Osteoblast (primary cell): ENCODE data around the gene HMGB1. TPM values are rescaled to one million over a fixed set of nuclear protein-coding genes. Genes with fewer than 3 reads are reported as not detected.
A peak's percentile ranks its signal among the peaks of the same experiment; 100 is the strongest.

Source experiments
- DNase-seq: peaks from one replicate; pipeline ENCODE4 v3.0.0; 2011; ENCODE audit warnings: low spot score, mixed read lengths; ENCODE audit not compliant: insufficient read length; ENCODE audit errors: missing footprints
- H2AFZ ChIP-seq: 2 replicates; pipeline ENCODE4 v1.6.0; 2011; ENCODE audit warnings: mild to moderate bottlenecking, low read length
- H3K27ac ChIP-seq: 2 replicates; pipeline ENCODE4 v1.5.1; 2011; ENCODE audit warnings: mild to moderate bottlenecking, low read depth, low read length, moderate library complexity
- H3K27me3 ChIP-seq: 2 replicates; pipeline ENCODE4 v1.6.0; 2012; ENCODE audit warnings: mild to moderate bottlenecking, control low read depth, inconsistent platforms, low read length, moderate library complexity; ENCODE audit not compliant: insufficient read depth
- H3K36me3 ChIP-seq: 2 replicates; pipeline ENCODE4 v1.5.1; 2011; ENCODE audit warnings: mild to moderate bottlenecking, low read length, control low read depth, moderate library complexity; ENCODE audit not compliant: insufficient read depth
- H3K4me1 ChIP-seq: 2 replicates; pipeline ENCODE4 v1.5.1; 2011; ENCODE audit warnings: mild to moderate bottlenecking, low read length, control low read depth, moderate library complexity; ENCODE audit not compliant: insufficient read depth
- H3K4me2 ChIP-seq: 2 replicates; pipeline ENCODE4 v1.6.0; 2011; ENCODE audit warnings: mild to moderate bottlenecking, low read length; ENCODE audit not compliant: insufficient read depth
- H3K4me3 ChIP-seq: fragments of 200-600 bp; sonication (generic); 3 replicates; pipeline ENCODE4 v1.5.1; 2012; ENCODE audit warnings: mild to moderate bottlenecking, low read length, inconsistent platforms; ENCODE audit not compliant: insufficient read depth
- H3K79me2 ChIP-seq: 2 replicates; pipeline ENCODE4 v1.6.0; 2012; ENCODE audit warnings: mild to moderate bottlenecking, low read length, control low read depth, inconsistent platforms; ENCODE audit not compliant: insufficient read depth
- H3K9me3 ChIP-seq: 2 replicates; pipeline ENCODE4 v1.5.1; 2011; ENCODE audit warnings: low read depth, low read length, control low read depth
- H4K20me1 ChIP-seq: 2 replicates; pipeline ENCODE4 v1.6.0; 2012; ENCODE audit warnings: mild to moderate bottlenecking, low read length, control low read depth; ENCODE audit not compliant: insufficient read depth
- total RNA-seq: library from RNA; depleted of rRNA; stranded (reverse); fragments of >200 nt; gene quantifications from 2 replicates; pipeline ENCODE4 v1.2.3, GENCODE V29; 2012
- TF ChIP-seq, protein P1 (sequence below): IDR thresholded peaks from 2 replicates; pipeline ENCODE4 v1.5.1; 2011; ENCODE audit warnings: mild to moderate bottlenecking, low read depth, low read length, moderate library complexity; ENCODE audit errors: extremely low read depth

HMGB1 gene
- total RNA-seq, 1 donor, result 71.7 TPM

GRCh38 chr13:30418075-30418716, 47.5 kb downstream of the HMGB1 start:
- no peak overlapping the region for H3K4me2 ChIP-seq
- H3K36me3 ChIP-seq, result no peaks in the 10 kb centered on the region
- DNase-seq, result peak; percentile 42
- no peaks in the 10 kb centered on the region for H3K79me2 ChIP-seq
- H4K20me1 ChIP-seq, result no peaks in the 10 kb centered on the region
- no peak overlapping the region for H3K4me3 ChIP-seq
- no peak overlapping the region for H2AFZ ChIP-seq
- H3K4me1 ChIP-seq, result peaks cover 11% of the 10 kb centered on the region
- TF ChIP-seq, protein P1, sequence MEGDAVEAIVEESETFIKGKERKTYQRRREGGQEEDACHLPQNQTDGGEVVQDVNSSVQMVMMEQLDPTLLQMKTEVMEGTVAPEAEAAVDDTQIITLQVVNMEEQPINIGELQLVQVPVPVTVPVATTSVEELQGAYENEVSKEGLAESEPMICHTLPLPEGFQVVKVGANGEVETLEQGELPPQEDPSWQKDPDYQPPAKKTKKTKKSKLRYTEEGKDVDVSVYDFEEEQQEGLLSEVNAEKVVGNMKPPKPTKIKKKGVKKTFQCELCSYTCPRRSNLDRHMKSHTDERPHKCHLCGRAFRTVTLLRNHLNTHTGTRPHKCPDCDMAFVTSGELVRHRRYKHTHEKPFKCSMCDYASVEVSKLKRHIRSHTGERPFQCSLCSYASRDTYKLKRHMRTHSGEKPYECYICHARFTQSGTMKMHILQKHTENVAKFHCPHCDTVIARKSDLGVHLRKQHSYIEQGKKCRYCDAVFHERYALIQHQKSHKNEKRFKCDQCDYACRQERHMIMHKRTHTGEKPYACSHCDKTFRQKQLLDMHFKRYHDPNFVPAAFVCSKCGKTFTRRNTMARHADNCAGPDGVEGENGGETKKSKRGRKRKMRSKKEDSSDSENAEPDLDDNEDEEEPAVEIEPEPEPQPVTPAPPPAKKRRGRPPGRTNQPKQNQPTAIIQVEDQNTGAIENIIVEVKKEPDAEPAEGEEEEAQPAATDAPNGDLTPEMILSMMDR, result no peak
- H3K9me3 ChIP-seq, result no peaks in the 10 kb centered on the region
- H3K27me3 ChIP-seq, result no peaks in the 10 kb centered on the region
- H3K27ac ChIP-seq, result no peak overlapping the region

- Histone ChIP-seq H2AFZ (no peak overlapping the region), H3K27ac (no peak overlapping the region), H3K4me3 (no peak overlapping the region), H3K27me3 (no peaks in the 10 kb centered on the region), H3K36me3 (no peaks in the 10 kb centered on the region), H3K9me3 (no peaks in the 10 kb centered on the region), H3K79me2 (no peaks in the 10 kb centered on the region), H4K20me1 (no peaks in the 10 kb centered on the region), H3K4me1 (peaks cover 7% of the 10 kb centered on the region), H3K4me2 (no peak overlapping the region)
- DNase-seq, result no peak
- TF ChIP-seq, protein P1, result no peak
Observed at GRCh38 chr13:30416471-30416870, 49.3 kb downstream of the HMGB1 start.

GRCh38 chr13:30415430-30416030, 50.2 kb downstream of the HMGB1 start:
- no peaks in the 10 kb centered on the region for H4K20me1 ChIP-seq
- no peak overlapping the region for H3K27ac ChIP-seq
- H3K27me3 ChIP-seq, result no peaks in the 10 kb centered on the region
- no peak overlapping the region for H3K4me2 ChIP-seq
- no peak for DNase-seq
- H3K36me3 ChIP-seq, result no peaks in the 10 kb centered on the region
- H3K4me1 ChIP-seq, result peaks cover 5% of the 10 kb centered on the region
- H3K9me3 ChIP-seq, result no peaks in the 10 kb centered on the region
- TF ChIP-seq, protein P1, result no peak
- peak overlapping the region; percentile 66 for H2AFZ ChIP-seq
- no peak overlapping the region for H3K4me3 ChIP-seq
- H3K79me2 ChIP-seq, result no peaks in the 10 kb centered on the region

DNA sequence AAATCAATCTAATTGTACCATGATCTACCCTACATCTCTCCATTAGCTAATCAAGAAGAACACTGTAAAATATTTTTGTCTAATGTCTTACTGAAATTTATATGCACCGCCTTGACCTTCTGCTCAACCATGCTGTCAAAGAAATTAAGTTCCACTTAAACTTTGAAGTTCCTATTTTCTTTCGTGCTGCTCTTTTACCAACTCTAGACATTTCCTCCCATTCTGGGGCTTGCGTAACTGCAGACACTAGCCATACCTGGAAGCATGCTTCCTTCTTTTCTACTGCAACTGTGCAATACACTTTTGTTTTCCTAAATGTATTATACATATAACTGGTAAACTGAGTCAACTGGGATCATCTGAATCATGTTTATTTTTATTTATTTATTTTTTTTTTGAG, 51.9 kb downstream of the HMGB1 start:
- Histone ChIP-seq H2AFZ (no peak overlapping the region), H3K4me2 (no peak overlapping the region), H3K9me3 (no peaks in the 10 kb centered on the region), H3K27me3 (no peaks in the 10 kb centered on the region), H3K27ac (no peak overlapping the region), H3K79me2 (no peaks in the 10 kb centered on the region), H3K36me3 (no peaks in the 10 kb centered on the region), H3K4me3 (no peak overlapping the region), H3K4me1 (peaks cover 22% of the 10 kb centered on the region), H4K20me1 (no peaks in the 10 kb centered on the region)
- TF ChIP-seq, protein P1, result no peak
- no peak for DNase-seq
